Brain microvascular endothelial cell (primary cell): ENCODE results near the gene BAMBI.

Experiments
- DNase-seq: peaks from one replicate; pipeline ENCODE4 v3.0.0-alpha.2; 2020
- H3K27ac ChIP-seq: fragments of 250-450 bp; sonication (Bioruptor Pico); 2 replicates; pipeline ENCODE4 v1.5.1; 2020; ENCODE audit warnings: mild to moderate bottlenecking, moderate library complexity
- H3K27me3 ChIP-seq: fragments of 250-450 bp; sonication (Bioruptor Pico); replicated peaks from 2 replicates; pipeline ENCODE4 v1.5.1; 2020; ENCODE audit warnings: mild to moderate bottlenecking
- H3K36me3 ChIP-seq: fragments of 250-450 bp; sonication (Bioruptor Pico); replicated peaks from 2 replicates; pipeline ENCODE4 v1.5.1; 2020; ENCODE audit warnings: mild to moderate bottlenecking
- H3K4me3 ChIP-seq: 2 replicates; pipeline ENCODE4 v1.5.1; 2011; ENCODE audit warnings: low read depth, mild to moderate bottlenecking, control low read depth, low read length, moderate library complexity
- CTCF ChIP-seq: IDR thresholded peaks from 2 replicates; pipeline ENCODE4 v1.5.1; 2011; ENCODE audit warnings: low read depth, mild to moderate bottlenecking, moderate library complexity, low read length, control low read depth, inconsistent platforms; ENCODE audit errors: missing control alignments
- in situ Hi-C: cut with HindIII; loops from 2 replicates; pipeline ENCODE4 v1.10.0; 2017; ENCODE audit warnings: low sequenced_read_pairs, low pct_ligation_motif_present

Gene BAMBI

GRCh38 chr10:28709001-28709710, 31.8 kb downstream of the BAMBI start:
- no peak for DNase-seq
- H3K27me3 ChIP-seq: no peaks in the 10 kb centered on the region
- H3K36me3 ChIP-seq: no peaks in the 10 kb centered on the region
- TF ChIP-seq CTCF: no peak
- H3K27ac ChIP-seq: no peak overlapping the region
- in situ Hi-C loops: no loop called here
- H3K4me3 ChIP-seq: no peak overlapping the region

GRCh38 chr10:28710202-28710886, 33.0 kb downstream of the BAMBI start:
- no peak for TF ChIP-seq CTCF

GRCh38 chr10:28711041-28711440, 33.7 kb downstream of the BAMBI start:
- Histone ChIP-seq H3K27me3 (no peaks in the 10 kb centered on the region), H3K4me3 (no peak overlapping the region), H3K36me3 (no peaks in the 10 kb centered on the region), H3K27ac (no peak overlapping the region)
- DNase-seq: no peak
- in situ Hi-C loops: no loop called here
- no peak for TF ChIP-seq CTCF

More at GRCh38 chr10:28710202-28710886, 33.0 kb downstream of the BAMBI start:
- Histone ChIP-seq H3K36me3 (no peaks in the 10 kb centered on the region), H3K27me3 (no peaks in the 10 kb centered on the region), H3K27ac (no peak overlapping the region), H3K4me3 (no peak overlapping the region)
- in situ Hi-C loops: no loop called here
- DNase-seq: no peak

- in situ Hi-C loops: no loop called here
- no peak for TF ChIP-seq CTCF
- no peak overlapping the region for H3K4me3 ChIP-seq
- H3K27me3 ChIP-seq: no peaks in the 10 kb centered on the region
- H3K27ac ChIP-seq: no peak overlapping the region
- no peaks in the 10 kb centered on the region for H3K36me3 ChIP-seq
- no peak for DNase-seq
Measured at GRCh38 chr10:28711776-28712175, 34.5 kb downstream of the BAMBI start.

- Histone ChIP-seq H3K27me3 (no peaks in the 10 kb centered on the region), H3K4me3 (no peak overlapping the region), H3K27ac (no peak overlapping the region), H3K36me3 (no peaks in the 10 kb centered on the region)
- in situ Hi-C loops: no loop called here
- no peak for TF ChIP-seq CTCF
- DNase-seq: no peak
Measured at GRCh38 chr10:28713626-28714352, 36.5 kb downstream of the BAMBI start.
